ENCODE data around the gene MRPL23.

Gene MRPL23

GRCh38 chr11:1921574-1922141 lies 25.5 kb upstream of the MRPL23 start:
- H3K4me3 ChIP-seq (ENCODE audit: low read depth, low read length), result no peak overlapping the region
- no peak for TF ChIP-seq CTCF (IDR thresholded peaks at IDR 0.05; ENCODE audit: low read depth, low read length, missing control alignments)
- no peak for DNase-seq (ENCODE audit: low read depth)

- no peak for DNase-seq (ENCODE audit: low read depth)
- no peak overlapping the region for H3K4me3 ChIP-seq (ENCODE audit: low read depth, low read length)
These were observed 24.6 kb upstream of the MRPL23 start for GRCh38 chr11:1922481-1923081.

GRCh38 chr11:1923201-1923956 lies 23.8 kb upstream of the MRPL23 start:
- H3K4me3 ChIP-seq (ENCODE audit: low read depth, low read length), result no peak overlapping the region
- no peak for DNase-seq (ENCODE audit: low read depth)
- TF ChIP-seq CTCF (IDR thresholded peaks at IDR 0.05; ENCODE audit: low read depth, low read length, missing control alignments), result no peak

More at GRCh38 chr11:1922481-1923081, 24.6 kb upstream of the MRPL23 start:
- TF ChIP-seq CTCF (IDR thresholded peaks at IDR 0.05; ENCODE audit: low read depth, low read length, missing control alignments), result no peak

GRCh38 chr11:1924181-1924580 lies 23.0 kb upstream of the MRPL23 start:
- H3K4me3 ChIP-seq (ENCODE audit: low read depth, low read length), result no peak overlapping the region
- DNase-seq (ENCODE audit: low read depth), result no peak
- no peak for TF ChIP-seq CTCF (IDR thresholded peaks at IDR 0.05; ENCODE audit: low read depth, low read length, missing control alignments)

GRCh38 chr11:1924646-1925372 lies 22.3 kb upstream of the MRPL23 start:
- H3K4me3 ChIP-seq (ENCODE audit: low read depth, low read length), result no peak overlapping the region
- TF ChIP-seq CTCF (IDR thresholded peaks at IDR 0.05; ENCODE audit: low read depth, low read length, missing control alignments), result no peak
- DNase-seq (ENCODE audit: low read depth), result no peak

- TF ChIP-seq CTCF (IDR thresholded peaks at IDR 0.05; ENCODE audit: low read depth, low read length, missing control alignments), result no peak
- no peak overlapping the region for H3K4me3 ChIP-seq (ENCODE audit: low read depth, low read length)
- DNase-seq (ENCODE audit: low read depth), result no peak
These were observed 21.6 kb upstream of the MRPL23 start for GRCh38 chr11:1925373-1926155.

Data from GM12864 (cell line).